Liver (tissue), 9 donors: ENCODE measurements around the gene SPDYC. TPM values are rescaled to one million over a fixed set of nuclear protein-coding genes. Genes with fewer than 3 reads are reported as not detected.
A peak's percentile ranks its signal among the peaks of the same experiment; 100 is the strongest.

Source experiments
- DNase-seq: peaks from one replicate; pipeline ENCODE4 v3.0.0-alpha.2; 2017; ENCODE audit warnings: low spot score
- H3K27ac ChIP-seq, 2 donors: one replicate each; pipeline ENCODE4 v1.7.0; 2013; ENCODE audit warnings: inconsistent platforms in 2 of 2, low read length in 2 of 2, control low read depth in 1 of 2, low read depth in 1 of 2, mild to moderate bottlenecking in 1 of 2
- H3K27me3 ChIP-seq, 4 donors: one replicate each; pipeline versions ENCODE4 v1.6.1 to v1.7.0; 2013; ENCODE audit warnings: low read length in 3 of 4, inconsistent platforms in 1 of 4, mild to moderate bottlenecking in 1 of 4, moderate library complexity in 1 of 4; ENCODE audit not compliant: control insufficient read depth in 4 of 4, insufficient read depth in 4 of 4
- H3K36me3 ChIP-seq, 4 donors: one replicate each; pipeline versions ENCODE4 v1.6.1 to v1.7.0; 2013; ENCODE audit warnings: low read length in 3 of 4, mild to moderate bottlenecking in 3 of 4, low read depth in 1 of 4, moderate library complexity in 1 of 4; ENCODE audit not compliant: control insufficient read depth in 4 of 4, insufficient read depth in 3 of 4
- H3K4me1 ChIP-seq, 4 donors: one replicate each; pipeline versions ENCODE4 v1.6.1 to v1.7.0; 2013; ENCODE audit warnings: low read length in 3 of 4, mild to moderate bottlenecking in 3 of 4, moderate library complexity in 1 of 4; ENCODE audit not compliant: control insufficient read depth in 4 of 4, insufficient read depth in 4 of 4
- H3K4me3 ChIP-seq, 3 donors: one replicate each; pipeline versions ENCODE4 v1.6.1 to v1.7.0; 2013; ENCODE audit warnings: low read length in 3 of 3, control low read depth in 1 of 3, low read depth in 1 of 3, mild to moderate bottlenecking in 1 of 3
- H3K9ac ChIP-seq, 2 donors: one replicate each; pipeline ENCODE4 v1.7.0; 2013; ENCODE audit warnings: low read length in 2 of 2, mild to moderate bottlenecking in 2 of 2, moderate library complexity in 2 of 2, control low read depth in 1 of 2, low read depth in 1 of 2
- H3K9me3 ChIP-seq, 4 donors: one replicate each; pipeline versions ENCODE4 v1.6.1 to v1.7.0; 2013; ENCODE audit warnings: low read length in 3 of 4; ENCODE audit not compliant: control insufficient read depth in 4 of 4
- EGR1 ChIP-seq, 2 donors: IDR thresholded peaks; 2 replicates each; pipeline ENCODE4 v1.6.1; 2016 to 2018; ENCODE audit warnings: antibody characterized with exemption in 2 of 2, low read depth in 2 of 2
- FOXA1 ChIP-seq: IDR thresholded peaks from 2 replicates; pipeline ENCODE4 v1.6.1; 2016; ENCODE audit warnings: antibody characterized with exemption
- FOXA2 ChIP-seq: IDR thresholded peaks from 2 replicates; pipeline ENCODE4 v1.6.1; 2016; ENCODE audit warnings: antibody characterized with exemption
- GABPA ChIP-seq, 2 donors: IDR thresholded peaks in 1 of 2; conservative IDR thresholded peaks in 1 of 2; 2 replicates each; pipeline ENCODE4 v1.6.1; 2016; ENCODE audit warnings: antibody characterized with exemption in 2 of 2, mild to moderate bottlenecking in 1 of 2, moderate library complexity in 1 of 2
- HNF4A ChIP-seq, 2 donors: conservative IDR thresholded peaks; 2 replicates each; pipeline ENCODE4 v1.6.1; 2016; ENCODE audit warnings: antibody characterized with exemption in 2 of 2, mild to moderate bottlenecking in 2 of 2
- RAD21 ChIP-seq, 2 donors: IDR thresholded peaks; 2 replicates each; pipeline ENCODE4 v1.6.1; 2016; ENCODE audit warnings: antibody characterized with exemption in 2 of 2, mild to moderate bottlenecking in 2 of 2
- RXRA ChIP-seq, 2 donors: IDR thresholded peaks; 2 replicates each; pipeline ENCODE4 v1.6.1; 2017 to 2018; ENCODE audit warnings: antibody characterized with exemption in 2 of 2, mild to moderate bottlenecking in 1 of 2
- whole genome bisulfite sequencing: extraction: QIAGEN DNeasy Blood & Tissue Kit; methylation state at CpG from one replicate; pipeline ENCODE4 v1.1.7; 2013; 5-methylcytosine and 5-hydroxymethylcytosine counted together
- polyA plus RNA-seq, 2 donors: library from polyadenylated mRNA; stranded (reverse) in 1 of 2; unstranded in 1 of 2; fragments of 200-250 nt in 1 of 2; fragments of >200 nt in 1 of 2; fragmentation: Nextera tagmentation in 1 of 2; extraction: Ambion mirVana in 1 of 2; gene quantifications; one replicate each; pipeline versions ENCODE4 v1.2.1 to v1.2.3, GENCODE V29; 2013 to 2015
- total RNA-seq, 2 donors: library from RNA; depleted of rRNA; stranded (reverse); fragments of >200 nt; gene quantifications; one replicate each; pipeline ENCODE4 v1.2.3, GENCODE V29; 2014
- TF ChIP-seq, protein P1 (sequence below): IDR thresholded peaks from 2 replicates; pipeline ENCODE4 v1.6.1; 2016; ENCODE audit warnings: antibody characterized with exemption, mild to moderate bottlenecking
- donor health status: healthy.
- donor health status: healthy.
- donor health status: healthy.
- donor health status: healthy.
- donor health status: healthy.

The SPDYC gene, protein sequence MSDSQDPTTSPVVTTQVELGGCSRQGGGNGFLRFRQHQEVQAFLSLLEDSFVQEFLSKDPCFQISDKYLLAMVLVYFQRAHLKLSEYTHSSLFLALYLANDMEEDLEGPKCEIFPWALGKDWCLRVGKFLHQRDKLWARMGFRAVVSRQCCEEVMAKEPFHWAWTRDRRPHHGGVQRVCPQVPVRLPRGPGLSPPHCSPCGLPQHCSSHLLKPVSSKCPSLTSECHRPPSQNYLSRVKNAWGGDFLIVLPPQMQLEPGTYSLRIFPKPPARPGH
- total RNA-seq, result under 1 TPM in 1 of 2 donors, not detected in 1; 0.08 TPM
- 1 to 10 TPM in 1 of 2 donors, under 1 TPM in 1; 0.52 to 1.1 TPM for polyA plus RNA-seq

DNA sequence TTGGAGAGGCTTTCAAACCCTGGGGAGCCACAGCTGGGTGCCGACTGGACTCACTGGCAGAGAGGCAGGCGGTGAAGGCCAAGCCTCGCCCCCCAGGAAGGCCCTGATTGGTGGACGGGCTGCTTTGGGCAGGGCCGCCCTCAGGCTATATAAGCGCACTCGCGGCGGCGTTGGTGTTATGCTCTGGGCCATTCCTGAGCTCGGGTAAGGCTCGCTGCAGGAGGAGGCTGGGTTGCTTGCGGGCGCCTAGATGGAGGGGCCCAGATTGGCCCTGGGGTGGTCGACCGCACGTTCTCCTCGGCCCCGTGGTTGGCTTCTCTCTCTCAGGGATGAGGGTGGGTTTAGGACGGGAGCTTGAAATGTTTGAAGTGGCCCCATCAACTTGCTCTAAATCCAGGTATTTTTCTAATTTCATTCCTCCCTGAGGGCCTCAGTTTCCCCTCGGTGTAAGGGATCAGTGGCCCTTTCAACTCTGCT is at the start of gene SPDYC:
SPDYC (plus strand) TSS at position 176 of the 477 bp plus-strand sequence. CDS start 1,125 bp downstream, outside the sequence.
- Histone ChIP-seq H3K4me1 (peaks cover 0 to 9% (median 7%) of the 10 kb centered on the region in 4 donors), H3K27ac (peak within 1 kb of the TSS; percentile 43 to 54), H3K27me3 (no peaks in the 10 kb centered on the region), H3K9me3 (no peaks in the 10 kb centered on the region), H3K9ac (no peak within 1 kb of the TSS), H3K4me3 (no peak within 1 kb of the TSS), H3K36me3 (no peaks in the 10 kb centered on the region)
- no peak for TF ChIP-seq HNF4A (conservative IDR thresholded peaks at IDR 0.05)
- TF ChIP-seq FOXA2, result no peak
- TF ChIP-seq GABPA (IDR thresholded peaks at IDR 0.05 in 1 of 2, conservative IDR thresholded peaks at IDR 0.05 in 1 of 2), result no peak
- no peak for DNase-seq
- 96% methylated on average over 21 of the region's 21 CpGs for WGBS

DNA sequence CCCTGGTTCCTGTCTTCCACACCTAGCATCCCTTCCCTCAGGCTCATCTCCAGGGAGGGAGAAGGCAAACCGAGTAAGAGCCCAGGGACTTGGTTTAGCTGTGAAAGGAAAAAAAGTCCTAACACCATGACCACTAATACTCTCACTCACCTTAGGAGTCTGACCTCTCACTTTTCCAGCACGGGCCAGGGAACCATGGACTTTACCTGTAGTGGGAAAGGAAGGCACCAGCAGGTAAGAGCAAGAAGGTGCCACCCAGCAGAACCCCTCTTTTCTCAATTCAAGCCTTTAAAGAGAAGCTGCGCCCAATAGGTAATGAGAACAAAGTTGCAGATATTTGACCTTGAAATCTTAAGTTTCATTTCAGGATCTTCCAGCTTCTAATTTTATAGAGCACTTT is 49.2 kb upstream of the SPDYC start:
- WGBS, result 73% methylated on average over 3 of the region's 3 CpGs
- H3K36me3 ChIP-seq, result peaks cover 9 to 32% (median 22%) of the 10 kb centered on the region in 4 donors
- peaks cover 10 to 48% (median 35%) of the 10 kb centered on the region in 4 donors for H3K4me1 ChIP-seq
- DNase-seq, result no peak
- H3K9me3 ChIP-seq, result no peaks in the 10 kb centered on the region
- TF ChIP-seq EGR1 (IDR thresholded peaks at IDR 0.05; ENCODE audit: low read depth in 2 of 2), result no peak
- no peak for TF ChIP-seq GABPA (IDR thresholded peaks at IDR 0.05 in 1 of 2, conservative IDR thresholded peaks at IDR 0.05 in 1 of 2)
- TF ChIP-seq FOXA1, result no peak
- TF ChIP-seq, protein P1, sequence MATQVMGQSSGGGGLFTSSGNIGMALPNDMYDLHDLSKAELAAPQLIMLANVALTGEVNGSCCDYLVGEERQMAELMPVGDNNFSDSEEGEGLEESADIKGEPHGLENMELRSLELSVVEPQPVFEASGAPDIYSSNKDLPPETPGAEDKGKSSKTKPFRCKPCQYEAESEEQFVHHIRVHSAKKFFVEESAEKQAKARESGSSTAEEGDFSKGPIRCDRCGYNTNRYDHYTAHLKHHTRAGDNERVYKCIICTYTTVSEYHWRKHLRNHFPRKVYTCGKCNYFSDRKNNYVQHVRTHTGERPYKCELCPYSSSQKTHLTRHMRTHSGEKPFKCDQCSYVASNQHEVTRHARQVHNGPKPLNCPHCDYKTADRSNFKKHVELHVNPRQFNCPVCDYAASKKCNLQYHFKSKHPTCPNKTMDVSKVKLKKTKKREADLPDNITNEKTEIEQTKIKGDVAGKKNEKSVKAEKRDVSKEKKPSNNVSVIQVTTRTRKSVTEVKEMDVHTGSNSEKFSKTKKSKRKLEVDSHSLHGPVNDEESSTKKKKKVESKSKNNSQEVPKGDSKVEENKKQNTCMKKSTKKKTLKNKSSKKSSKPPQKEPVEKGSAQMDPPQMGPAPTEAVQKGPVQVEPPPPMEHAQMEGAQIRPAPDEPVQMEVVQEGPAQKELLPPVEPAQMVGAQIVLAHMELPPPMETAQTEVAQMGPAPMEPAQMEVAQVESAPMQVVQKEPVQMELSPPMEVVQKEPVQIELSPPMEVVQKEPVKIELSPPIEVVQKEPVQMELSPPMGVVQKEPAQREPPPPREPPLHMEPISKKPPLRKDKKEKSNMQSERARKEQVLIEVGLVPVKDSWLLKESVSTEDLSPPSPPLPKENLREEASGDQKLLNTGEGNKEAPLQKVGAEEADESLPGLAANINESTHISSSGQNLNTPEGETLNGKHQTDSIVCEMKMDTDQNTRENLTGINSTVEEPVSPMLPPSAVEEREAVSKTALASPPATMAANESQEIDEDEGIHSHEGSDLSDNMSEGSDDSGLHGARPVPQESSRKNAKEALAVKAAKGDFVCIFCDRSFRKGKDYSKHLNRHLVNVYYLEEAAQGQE, result no peak
- H3K27me3 ChIP-seq, result no peaks in the 10 kb centered on the region
- H3K27ac ChIP-seq, result peak overlapping the region; percentile 85 to 93
- H3K9ac ChIP-seq, result peak overlapping the region; percentile 90 to 96
- H3K4me3 ChIP-seq, result peak overlapping the region; percentile 68 to 99 (median 95)

DNA sequence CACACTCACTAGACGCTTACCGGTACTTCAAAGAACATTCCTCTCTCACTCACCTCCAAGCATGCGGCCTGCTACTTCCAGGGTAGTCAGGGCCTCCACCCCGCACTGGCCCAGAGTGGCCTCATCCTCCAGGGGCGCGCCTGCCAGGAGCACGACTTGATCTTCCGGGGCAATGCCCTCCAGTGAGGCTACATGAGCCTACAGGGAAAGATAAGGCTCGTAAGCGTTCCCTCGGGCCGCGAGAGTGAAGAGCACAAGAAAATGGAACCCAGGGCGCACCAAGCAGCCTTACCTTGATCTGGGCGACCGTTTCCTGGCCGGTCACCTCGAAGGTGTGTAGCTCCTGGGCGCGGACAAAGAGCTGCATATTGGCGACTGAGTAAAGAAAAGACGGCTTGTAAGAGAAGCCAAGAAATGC is 48.6 kb upstream of the SPDYC start:
- Histone ChIP-seq H3K9me3 (no peaks in the 10 kb centered on the region), H3K9ac (peak overlapping the region; percentile 90 to 96), H3K27me3 (no peaks in the 10 kb centered on the region), H3K4me1 (peaks cover 4 to 42% (median 29%) of the 10 kb centered on the region in 4 donors), H3K36me3 (peaks cover 9 to 38% (median 23%) of the 10 kb centered on the region in 4 donors), H3K27ac (peak overlapping the region; percentile 85 to 93), H3K4me3 (peak overlapping the region; percentile 68 to 99 (median 95))
- WGBS, result under 1% methylated on average over 22 of the region's 22 CpGs
- TF ChIP-seq RXRA (IDR thresholded peaks at IDR 0.05), result peak; percentile 37 to 80
- peak in 1 of 2 donors; percentile 15 for TF ChIP-seq RAD21 (IDR thresholded peaks at IDR 0.05)
- no peak for TF ChIP-seq GABPA (IDR thresholded peaks at IDR 0.05 in 1 of 2, conservative IDR thresholded peaks at IDR 0.05 in 1 of 2)
- DNase-seq, result peak; percentile 62
